DOHH2 (cell line): ENCODE data around the gene SREBF2.

Source experiments
- CTCF ChIP-seq: fragments of 200-600 bp; sonication (generic); IDR thresholded peaks from one replicate; pipeline ENCODE4 v1.5.1; 2014; ENCODE audit warnings: antibody characterized with exemption, mild to moderate bottlenecking, low read depth, low read length; ENCODE audit not compliant: poor library complexity, severe bottlenecking
- EZH2phosphoT487 ChIP-seq: fragments of 200-600 bp; sonication (generic); IDR thresholded peaks from 2 replicates; pipeline ENCODE4 v1.6.1; 2017; ENCODE audit warnings: borderline replicate concordance, mild to moderate bottlenecking, antibody characterized with exemption, low read length, moderate library complexity, mixed read lengths

GRCh38 chr22:41873391-41873790 lies 40.5 kb downstream of the SREBF2 start:
- no peak for TF ChIP-seq CTCF
- TF ChIP-seq EZH2phosphoT487, result no peak
